Naive B cell (primary cell): ENCODE data around the gene TMEM123. TPM values are rescaled to one million over a fixed set of nuclear protein-coding genes. Genes with fewer than 3 reads are reported as not detected.
A peak's percentile ranks its signal among the peaks of the same experiment; 100 is the strongest.

Experiments
- ATAC-seq, 2 donors: fragments of 150-1000 bp; cut with Tn5 transposase; 2 replicates each; pipeline ENCODE4 v1.10.0; 2021; ENCODE audit warnings: low read depth in 2 of 2, mild to moderate bottlenecking in 2 of 2, moderate library complexity in 2 of 2
- DNase-seq: peaks from one replicate; pipeline ENCODE4 v3.0.0; 2022
- H3K27ac Mint-ChIP-seq, 6 donors: one replicate each; pipeline ENCODE4 v1.8.0; 2020 to 2022; ENCODE audit warnings: mild to moderate bottlenecking in 6 of 6, mixed read lengths in 6 of 6, moderate library complexity in 5 of 6, inconsistent platforms in 2 of 6
- H3K27me3 Mint-ChIP-seq, 3 donors: one replicate each; pipeline ENCODE4 v1.8.0; 2021 to 2022; ENCODE audit warnings: mixed read lengths in 3 of 3, mild to moderate bottlenecking in 1 of 3
- H3K36me3 Mint-ChIP-seq, 2 donors: one replicate each; pipeline ENCODE4 v1.8.0; 2020 to 2022; ENCODE audit warnings: mixed read lengths in 2 of 2, inconsistent platforms in 1 of 2, mild to moderate bottlenecking in 1 of 2
- H3K4me1 Mint-ChIP-seq, 3 donors: one replicate each; pipeline ENCODE4 v1.8.0; 2020 to 2022; ENCODE audit warnings: mixed read lengths in 3 of 3, inconsistent platforms in 1 of 3, mild to moderate bottlenecking in 1 of 3, moderate library complexity in 1 of 3
- H3K4me3 Mint-ChIP-seq, 8 donors: one replicate each; pipeline ENCODE4 v1.8.0; 2020 to 2022; ENCODE audit warnings: mild to moderate bottlenecking in 8 of 8, mixed read lengths in 8 of 8, moderate library complexity in 8 of 8, inconsistent platforms in 2 of 8
- H3K9me3 Mint-ChIP-seq, 7 donors: one replicate each; pipeline ENCODE4 v1.8.0; 2020 to 2022; ENCODE audit warnings: mixed read lengths in 7 of 7, mild to moderate bottlenecking in 5 of 7, inconsistent platforms in 2 of 7, moderate library complexity in 1 of 7
- polyA plus RNA-seq, 6 donors: library from polyadenylated mRNA; unstranded; fragments of 300-500 nt; fragmentation: Illumina TruSeq; gene quantifications; one replicate each; pipeline ENCODE4 v1.2.3, GENCODE V29; 2021; ENCODE audit warnings: low read depth in 6 of 6

TMEM123 gene
- polyA plus RNA-seq, 6 donors from 2014 or later = 429 to 518 (median 477) TPM

DNA sequence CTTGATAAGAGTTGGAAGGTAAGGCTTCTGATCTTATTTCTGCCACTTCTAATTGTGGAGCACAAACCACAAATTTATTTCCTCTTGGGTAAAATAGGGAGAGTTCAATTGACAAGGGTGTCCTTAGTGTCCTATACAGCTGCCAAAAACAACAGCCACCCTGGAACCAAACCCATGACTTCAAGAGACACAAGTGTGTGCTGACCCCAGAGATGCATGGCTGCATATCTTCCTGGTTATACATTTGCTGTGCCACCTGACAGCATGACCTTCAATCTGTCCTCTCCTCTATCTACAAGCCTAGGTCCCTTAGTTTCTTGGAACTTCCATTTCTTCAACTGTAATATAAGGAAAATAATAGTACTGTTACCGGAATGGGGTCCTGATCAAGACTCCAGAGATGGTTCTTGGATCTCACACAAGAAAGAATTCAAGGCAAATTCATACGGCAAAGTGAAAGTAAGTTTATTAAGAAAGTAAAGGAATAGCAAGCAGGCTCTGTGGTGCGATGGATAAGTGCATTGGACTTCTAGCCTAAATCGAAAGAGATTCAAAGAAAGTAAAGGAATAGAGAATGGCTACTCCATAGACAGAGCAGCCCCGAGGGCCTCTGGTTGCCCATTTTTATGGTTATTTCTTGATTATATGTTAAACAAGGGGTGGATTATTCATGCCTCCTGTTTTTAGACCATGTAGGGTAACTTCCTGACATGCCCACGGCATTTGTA is 15.5 kb upstream of the TMEM123 start:
- no peak for ATAC-seq
- H3K27me3 Mint-ChIP-seq = no peaks in the 10 kb centered on the region
- no peaks in the 10 kb centered on the region for H3K36me3 Mint-ChIP-seq
- no peaks in the 10 kb centered on the region for H3K9me3 Mint-ChIP-seq
- peaks cover 33 to 51% (median 50%) of the 10 kb centered on the region in 3 donors for H3K4me1 Mint-ChIP-seq
- peak overlapping the region in 2 of 8 donors; percentile 13 to 21 for H3K4me3 Mint-ChIP-seq
- peak overlapping the region in 1 of 6 donors; percentile 52 for H3K27ac Mint-ChIP-seq
- DNase-seq = no peak

DNA sequence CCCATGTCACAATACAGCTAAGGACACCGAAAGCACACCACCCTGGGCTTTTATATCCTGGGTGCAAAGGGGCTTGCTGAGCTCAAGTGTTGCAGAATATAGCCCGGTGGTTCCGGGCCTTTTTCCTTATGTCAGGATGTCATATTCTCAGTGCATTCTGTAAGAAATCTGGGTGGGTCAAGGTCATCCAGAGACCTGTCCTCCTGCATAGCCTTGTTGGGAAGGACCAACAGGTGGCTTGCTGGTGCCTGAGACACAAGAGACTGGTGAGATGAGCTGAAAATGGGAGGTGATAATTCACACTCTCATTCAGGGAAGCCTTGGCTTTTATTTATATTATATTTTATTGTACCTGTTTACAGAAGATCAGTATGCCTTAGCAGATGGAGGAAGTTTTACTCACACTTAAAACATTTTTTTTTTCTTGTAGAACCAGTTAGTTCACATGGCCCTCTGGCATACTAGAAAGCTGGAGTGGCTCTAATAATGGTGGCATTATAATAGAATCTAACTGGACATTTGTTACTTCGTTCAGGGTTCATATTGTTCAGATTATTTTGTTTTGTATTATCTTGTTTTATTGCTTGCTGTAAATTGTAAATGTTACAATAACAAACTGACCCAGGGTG is 14.6 kb upstream of the TMEM123 start:
- Mint-ChIP-seq H3K4me3 (no peak overlapping the region), H3K36me3 (no peaks in the 10 kb centered on the region), H3K4me1 (peaks cover 33 to 51% (median 50%) of the 10 kb centered on the region in 3 donors), H3K27me3 (no peaks in the 10 kb centered on the region), H3K9me3 (no peaks in the 10 kb centered on the region), H3K27ac (peak overlapping the region in 1 of 6 donors; percentile 44)
- ATAC-seq = no peak
- no peak for DNase-seq

DNA sequence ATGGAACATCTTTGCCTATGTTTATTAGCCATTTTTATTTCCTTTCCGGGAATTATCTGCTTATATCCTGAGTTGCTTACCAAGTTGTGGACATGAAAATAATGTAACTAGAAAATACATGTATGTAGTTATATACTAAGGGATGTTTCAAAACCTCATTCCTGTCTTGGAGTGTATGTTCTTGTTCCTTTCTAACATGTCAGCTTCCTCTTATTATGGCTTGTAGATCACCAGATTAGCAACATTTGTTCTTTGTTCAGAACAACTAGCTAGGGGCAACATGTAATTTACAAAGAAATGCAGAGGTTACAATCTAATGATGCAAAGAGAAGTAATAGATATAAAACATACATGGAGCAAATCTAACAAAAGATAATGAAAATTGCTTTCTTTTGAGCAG is 13.1 kb upstream of the TMEM123 start:
- ATAC-seq (peak; percentile 36 to 38), DNase-seq (no peak)
- peak overlapping the region in 7 of 8 donors; percentile 8 to 75 (median 36) for H3K4me3 Mint-ChIP-seq

GRCh38 chr11:102464859-102465500 is 12.4 kb upstream of the TMEM123 start:
- Mint-ChIP-seq H3K4me3 (peak overlapping the region in 7 of 8 donors; percentile 8 to 75 (median 36)), H3K27me3 (no peaks in the 10 kb centered on the region), H3K27ac (peak overlapping the region; percentile 2 to 91 (median 55)), H3K36me3 (no peaks in the 10 kb centered on the region), H3K9me3 (no peaks in the 10 kb centered on the region), H3K4me1 (peaks cover 25 to 53% (median 44%) of the 10 kb centered on the region in 3 donors)
- DNase-seq = peak; percentile 36
- ATAC-seq = peak; percentile 75 to 78

More for the DNA sequence above, 13.1 kb upstream of the TMEM123 start:
- Mint-ChIP-seq H3K27me3 (no peaks in the 10 kb centered on the region), H3K9me3 (no peaks in the 10 kb centered on the region), H3K27ac (peak overlapping the region; percentile 43 to 91 (median 68)), H3K36me3 (no peaks in the 10 kb centered on the region), H3K4me1 (peaks cover 29 to 56% (median 49%) of the 10 kb centered on the region in 3 donors)

GRCh38 chr11:102464037-102464436 is 11.5 kb upstream of the TMEM123 start:
- H3K36me3 Mint-ChIP-seq = no peaks in the 10 kb centered on the region
- no peak for DNase-seq

DNA sequence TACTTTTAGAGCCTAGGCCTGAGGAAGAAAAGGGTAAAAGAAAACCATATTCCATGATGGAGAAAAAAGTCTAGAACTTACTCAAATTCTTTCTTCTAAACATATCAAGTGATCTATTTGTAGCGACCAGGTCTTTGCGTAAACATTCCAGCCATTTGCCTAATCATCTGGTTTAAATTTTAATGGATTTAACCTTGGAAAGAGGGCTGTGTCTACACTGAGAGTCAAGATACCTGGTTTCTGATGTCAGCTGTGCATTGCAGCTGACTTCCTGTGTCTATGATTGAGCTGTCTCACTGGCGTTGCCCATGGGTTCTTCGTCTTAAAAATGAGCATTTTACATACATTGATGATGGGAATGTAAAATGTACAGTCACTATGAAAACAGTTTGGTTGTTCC is 10.0 kb upstream of the TMEM123 start:
- peaks cover 22 to 44% (median 26%) of the 10 kb centered on the region in 3 donors for H3K4me1 Mint-ChIP-seq
- peak overlapping the region in 1 of 6 donors; percentile 29 for H3K27ac Mint-ChIP-seq
- no peak overlapping the region for H3K4me3 Mint-ChIP-seq
- H3K27me3 Mint-ChIP-seq = no peaks in the 10 kb centered on the region
- no peaks in the 10 kb centered on the region for H3K36me3 Mint-ChIP-seq
- ATAC-seq (no peak), DNase-seq (no peak)
- H3K9me3 Mint-ChIP-seq = no peaks in the 10 kb centered on the region

More at GRCh38 chr11:102464037-102464436, 11.5 kb upstream of the TMEM123 start:
- Mint-ChIP-seq H3K4me1 (peaks cover 26 to 53% (median 35%) of the 10 kb centered on the region in 3 donors), H3K4me3 (peak overlapping the region in 1 of 8 donors; percentile 1), H3K27me3 (no peaks in the 10 kb centered on the region), H3K9me3 (no peaks in the 10 kb centered on the region), H3K27ac (peak overlapping the region in 2 of 6 donors; percentile 32 to 59)
- ATAC-seq = no peak

GRCh38 chr11:102459393-102459792 is 6.8 kb upstream of the TMEM123 start:
- H3K9me3 Mint-ChIP-seq = no peaks in the 10 kb centered on the region
- ATAC-seq = no peak
- DNase-seq = no peak
- no peaks in the 10 kb centered on the region for H3K36me3 Mint-ChIP-seq
- peak overlapping the region in 2 of 6 donors; percentile 3 to 44 for H3K27ac Mint-ChIP-seq
- H3K4me3 Mint-ChIP-seq = peak overlapping the region in 1 of 8 donors; percentile 33
- H3K4me1 Mint-ChIP-seq = peaks cover 12 to 43% (median 25%) of the 10 kb centered on the region in 3 donors
- no peaks in the 10 kb centered on the region for H3K27me3 Mint-ChIP-seq

DNA sequence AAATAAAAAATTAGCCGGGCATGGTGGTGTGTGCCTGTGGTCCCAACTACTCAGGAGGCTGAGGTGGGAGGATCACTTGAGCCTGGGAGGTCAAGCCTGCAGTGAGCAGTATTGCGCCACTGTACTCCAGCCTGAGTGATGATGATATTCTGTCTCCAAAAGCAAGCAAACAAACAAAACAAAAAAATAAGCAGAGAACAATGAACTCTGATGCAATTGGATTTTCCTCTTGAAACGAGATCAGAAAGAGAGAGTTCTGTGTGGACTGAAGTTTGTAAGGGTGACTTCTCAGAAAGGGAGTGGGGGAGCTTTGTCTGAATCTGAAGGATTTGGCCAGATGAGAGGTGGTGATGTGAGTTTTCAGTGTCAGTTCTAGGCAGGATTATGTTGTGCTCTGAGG is 6.0 kb upstream of the TMEM123 start:
- Mint-ChIP-seq H3K27me3 (no peaks in the 10 kb centered on the region), H3K36me3 (no peaks in the 10 kb centered on the region), H3K9me3 (no peaks in the 10 kb centered on the region), H3K4me1 (peaks cover 12 to 40% (median 23%) of the 10 kb centered on the region in 3 donors), H3K27ac (peak overlapping the region in 1 of 6 donors; percentile 15), H3K4me3 (no peak overlapping the region)
- DNase-seq (no peak), ATAC-seq (no peak)

- Mint-ChIP-seq H3K27me3 (no peaks in the 10 kb centered on the region), H3K4me3 (peak overlapping the region in 1 of 8 donors; percentile 21), H3K27ac (no peak overlapping the region), H3K36me3 (no peaks in the 10 kb centered on the region), H3K4me1 (peaks cover 14 to 44% (median 30%) of the 10 kb centered on the region in 3 donors), H3K9me3 (no peaks in the 10 kb centered on the region)
- ATAC-seq = no peak
- no peak for DNase-seq
Observed at GRCh38 chr11:102457865-102458264, 5.3 kb upstream of the TMEM123 start.

DNA sequence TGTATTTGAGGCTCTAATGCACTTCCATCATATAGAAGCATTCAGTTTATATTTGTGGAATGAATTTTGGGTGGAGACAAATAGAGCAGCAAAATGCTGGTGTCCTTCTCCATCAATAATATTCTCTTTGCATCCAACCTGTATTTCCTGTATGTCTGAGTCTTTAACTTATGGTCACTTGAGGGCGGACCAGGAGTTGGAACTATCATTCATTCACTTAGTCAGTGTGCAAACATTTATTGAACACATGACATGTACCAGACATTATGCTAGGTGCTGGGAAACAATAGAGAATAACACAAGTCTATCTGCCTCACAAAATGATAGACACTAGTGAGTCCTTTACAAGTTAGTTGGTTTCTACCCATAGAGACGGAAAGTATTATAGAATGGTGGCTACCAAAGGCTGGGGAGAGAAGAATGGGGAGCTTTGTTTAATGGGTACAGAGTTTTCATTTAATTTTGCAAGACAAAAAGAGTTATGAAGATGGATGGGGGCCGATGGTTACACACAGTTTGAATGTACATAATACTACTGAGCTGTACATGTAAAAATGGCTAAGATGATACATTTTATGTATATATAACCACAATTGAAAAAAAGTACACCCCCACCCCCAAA is 4.6 kb upstream of the TMEM123 start:
- Mint-ChIP-seq H3K4me1 (peaks cover 16 to 46% (median 31%) of the 10 kb centered on the region in 3 donors), H3K9me3 (no peaks in the 10 kb centered on the region), H3K27me3 (no peaks in the 10 kb centered on the region), H3K27ac (no peak overlapping the region), H3K4me3 (no peak overlapping the region), H3K36me3 (no peaks in the 10 kb centered on the region)
- DNase-seq = no peak
- ATAC-seq = no peak

DNA sequence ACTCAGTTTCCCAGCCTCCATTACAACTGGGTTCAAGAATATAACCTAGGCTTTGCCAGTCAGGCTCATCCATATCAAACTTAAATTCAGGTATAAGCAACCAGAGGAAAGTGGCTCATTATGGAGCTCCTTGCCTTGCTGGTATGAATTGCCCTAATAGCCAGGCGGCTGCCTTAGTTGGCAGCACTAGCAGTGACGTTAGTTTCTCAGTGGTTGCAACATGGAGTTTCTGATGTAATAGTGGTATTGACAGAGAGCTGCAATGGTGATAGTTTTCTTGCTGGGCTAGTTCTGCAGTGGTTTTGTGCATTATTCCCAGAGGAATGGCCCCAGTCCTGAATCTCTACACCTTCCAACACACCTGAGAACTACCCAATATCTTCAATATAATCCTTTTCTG is 3.8 kb upstream of the TMEM123 start:
- ATAC-seq = no peak
- no peak overlapping the region for H3K4me3 Mint-ChIP-seq
- no peaks in the 10 kb centered on the region for H3K36me3 Mint-ChIP-seq
- no peak overlapping the region for H3K27ac Mint-ChIP-seq
- H3K27me3 Mint-ChIP-seq = no peaks in the 10 kb centered on the region
- no peak for DNase-seq
- peaks cover 19 to 49% (median 34%) of the 10 kb centered on the region in 3 donors for H3K4me1 Mint-ChIP-seq
- H3K9me3 Mint-ChIP-seq = no peaks in the 10 kb centered on the region

- H3K27me3 Mint-ChIP-seq = no peaks in the 10 kb centered on the region
- no peaks in the 10 kb centered on the region for H3K36me3 Mint-ChIP-seq
- no peak for ATAC-seq
- peak overlapping the region in 4 of 6 donors; percentile 21 to 99 (median 40) for H3K27ac Mint-ChIP-seq
- H3K4me1 Mint-ChIP-seq = peaks cover 35 to 58% (median 58%) of the 10 kb centered on the region in 3 donors
- no peaks in the 10 kb centered on the region for H3K9me3 Mint-ChIP-seq
- H3K4me3 Mint-ChIP-seq = peak overlapping the region in 7 of 8 donors; percentile 10 to 99 (median 68)
- no peak for DNase-seq
Observed at GRCh38 chr11:102453921-102454320, 1.4 kb upstream of the TMEM123 start.

DNA sequence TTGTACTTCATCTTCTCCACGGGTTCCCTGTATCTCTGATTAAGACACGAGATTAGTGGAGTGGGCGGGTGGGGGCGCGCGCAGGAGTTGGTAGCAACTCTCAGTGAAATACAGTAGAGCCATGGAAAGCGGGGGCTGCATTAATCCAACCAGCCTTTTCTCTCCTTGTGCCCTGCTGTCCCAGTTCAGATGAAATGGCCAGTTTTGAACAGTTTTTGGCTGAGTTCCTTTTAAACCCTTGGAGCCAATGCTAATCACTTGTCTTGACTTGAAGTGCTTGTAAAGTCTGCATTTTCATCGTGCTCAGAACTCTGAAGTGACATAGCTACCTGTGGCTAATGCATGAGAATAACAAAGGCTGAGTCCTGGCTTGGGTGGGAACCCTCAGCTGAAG is 734 bp upstream of the TMEM123 start:
- DNase-seq = no peak
- Mint-ChIP-seq H3K27me3 (no peaks in the 10 kb centered on the region), H3K36me3 (no peaks in the 10 kb centered on the region), H3K9me3 (no peaks in the 10 kb centered on the region), H3K27ac (peak overlapping the region; percentile 98 to 100 (median 99)), H3K4me3 (peak overlapping the region; percentile 93 to 100 (median 99)), H3K4me1 (peaks cover 41 to 65% (median 63%) of the 10 kb centered on the region in 3 donors)
- no peak for ATAC-seq
